Heart left ventricle (tissue), 16 donors: Measurements from ENCODE around the gene LGALS9. TPM values are rescaled to one million over a fixed set of nuclear protein-coding genes. Genes with fewer than 3 reads are reported as not detected.

Source experiments
- ATAC-seq, 4 donors: fragments of 200-7000 bp; cut with Tn5 transposase; one replicate each; pipeline ENCODE4 v1.9.1; 2020 to 2022; ENCODE audit warnings: moderate library complexity in 4 of 4, mild to moderate bottlenecking in 3 of 4, moderate number of reproducible peaks in 1 of 4
- DNase-seq, 5 donors: peaks; one replicate each; pipeline ENCODE4 v3.0.0-alpha.2; 2020
- H3K27ac ChIP-seq, 12 donors: fragments of 200-600 bp; sonication (generic) in 4 of 12; one replicate each; pipeline versions ENCODE4 v1.5.0 to v1.8.0; 2016 to 2022; ENCODE audit warnings: mild to moderate bottlenecking in 2 of 12
- H3K27me3 ChIP-seq, 9 donors: fragments of 200-600 bp; sonication (generic) in 2 of 9; one replicate each; pipeline versions ENCODE4 v1.5.1 to v1.8.0; 2016 to 2022; ENCODE audit warnings: mild to moderate bottlenecking in 3 of 9
- H3K36me3 ChIP-seq, 9 donors: fragments of 200-600 bp; sonication (generic) in 2 of 9; one replicate each; pipeline versions ENCODE4 v1.5.0 to v1.8.0; 2018 to 2022; ENCODE audit warnings: mild to moderate bottlenecking in 2 of 9
- H3K4me1 ChIP-seq, 12 donors: fragments of 200-600 bp; sonication (generic) in 4 of 12; one replicate each; pipeline versions ENCODE4 v1.5.0 to v1.8.0; 2016 to 2022; ENCODE audit warnings: mild to moderate bottlenecking in 3 of 12
- H3K4me3 ChIP-seq, 12 donors: fragments of 200-600 bp; sonication (generic) in 4 of 12; one replicate each; pipeline versions ENCODE4 v1.5.0 to v1.8.0; 2017 to 2022; ENCODE audit warnings: mild to moderate bottlenecking in 9 of 12, moderate library complexity in 4 of 12
- H3K9me3 ChIP-seq, 12 donors: fragments of 200-600 bp; sonication (generic) in 4 of 12; one replicate each; pipeline versions ENCODE4 v1.5.0 to v1.8.0; 2016 to 2022; ENCODE audit warnings: mild to moderate bottlenecking in 1 of 12
- POLR2A ChIP-seq, 2 donors: fragments of 450-650 bp; IDR thresholded peaks; one replicate each; pipeline ENCODE4 v1.6.1; 2017; ENCODE audit warnings: antibody characterized with exemption in 2 of 2, mild to moderate bottlenecking in 2 of 2, moderate library complexity in 2 of 2
- WGBS, 4 donors: extraction: QIAGEN DNeasy Blood & Tissue Kit in 2 of 4; methylation state at CpG; one replicate each; pipeline versions ENCODE4 v1.1.5 to v1.1.7; 2013 to 2018; 5-methylcytosine and 5-hydroxymethylcytosine counted together
- intact Hi-C, 10 donors: fragments of 100-400 bp; cut with DNase I; formaldehyde crosslinking; loops; one replicate each; pipeline versions ENCODE4 v1.11.1 to v1.14.2; 2022
- polyA plus RNA-seq, 2 donors: library from polyadenylated mRNA; stranded (reverse); fragments of 200-250 nt; gene quantifications; one replicate each; pipeline ENCODE4 v1.2.3, GENCODE V29; 2013
- total RNA-seq, 9 donors: library from RNA; depleted of rRNA in 2 of 9; stranded (reverse); fragments of >200 nt in 2 of 9; fragmentation: NEBNext Ultra II Directional in 3 of 9; extraction: Animal tissue kit (Norgen Biotek cat#: 25700) in 3 of 9; gene quantifications; one replicate each; pipeline versions ENCODE4 v1.1.0 to v1.2.4, GENCODE V29; 2016 to 2023
- TF ChIP-seq, protein P1 (sequence below), 12 donors: fragments of 200-600 bp; sonication (generic) in 4 of 12; IDR thresholded peaks; one replicate each; pipeline versions ENCODE4 v1.5.0 to v1.8.0; 2018 to 2022; ENCODE audit warnings: antibody characterized with exemption in 12 of 12, mild to moderate bottlenecking in 5 of 12
- donor health status: ischemic (EF 13 %, LVEDD 7.1; RV severe dilation, severe dysfunction).
- donor health status: healthy with polysubstance abuse.
- donor health status: DM: no; HTN: yes; CAD: no.
- donor health status: DM: no; HTN: no; CAD: no.
- donor health status: ischemic (EF 25% LVEDD 6.9; RV normal size, moderate dysfunction).
- donor health status: ischemic (EF 25% LVEDD 5.7; RV mildly dilated, moderate dysfunction).
- donor health status: healthy.
- donor health status: DM: yes; HTN: yes; CAD: no.
- donor health status: ischemic (EF 35%, LVEDD 5.7; RV mildly dilated, moderate dysfunction).
- donor health status: nonischemic (EF 11% LVEDD 7.7; RV severe dilation, severe dysfunction).
- donor health status: DM: yes; HTN: yes; CAD: no.
- donor health status: PGD.
- donor health status: ischemic (EF 29% LVEDD 5.4; RV normal size, mild dysfunction).
- donor health status: nonischemic (EF 23%, LVEDD 6.1; RV moderate dilation, normal function).

Gene LGALS9
- total and polyA plus RNA-seq, 11 donors = 7.9 to 173 (median 22.1) TPM

DNA sequence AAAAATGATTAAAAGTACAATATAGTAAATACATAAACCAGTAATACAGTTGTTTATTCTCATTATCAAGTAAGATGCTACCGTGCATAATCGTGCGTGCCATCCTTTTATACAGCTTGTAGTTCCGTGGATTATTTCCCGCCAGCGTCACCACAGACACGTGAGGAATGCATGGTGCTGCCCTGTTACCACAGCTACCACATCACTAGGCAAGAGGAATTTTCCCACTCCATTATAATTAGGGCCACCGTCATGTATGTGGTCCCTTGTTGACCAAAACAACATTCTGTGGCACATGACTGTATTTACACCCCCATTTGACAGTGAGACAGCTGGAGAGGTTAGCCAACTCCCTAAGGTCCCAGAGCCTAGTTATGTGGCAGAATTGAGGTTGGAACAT lies 30.5 kb upstream of the LGALS9 start:
- H3K9me3 ChIP-seq = no peaks in the 10 kb centered on the region

DNA sequence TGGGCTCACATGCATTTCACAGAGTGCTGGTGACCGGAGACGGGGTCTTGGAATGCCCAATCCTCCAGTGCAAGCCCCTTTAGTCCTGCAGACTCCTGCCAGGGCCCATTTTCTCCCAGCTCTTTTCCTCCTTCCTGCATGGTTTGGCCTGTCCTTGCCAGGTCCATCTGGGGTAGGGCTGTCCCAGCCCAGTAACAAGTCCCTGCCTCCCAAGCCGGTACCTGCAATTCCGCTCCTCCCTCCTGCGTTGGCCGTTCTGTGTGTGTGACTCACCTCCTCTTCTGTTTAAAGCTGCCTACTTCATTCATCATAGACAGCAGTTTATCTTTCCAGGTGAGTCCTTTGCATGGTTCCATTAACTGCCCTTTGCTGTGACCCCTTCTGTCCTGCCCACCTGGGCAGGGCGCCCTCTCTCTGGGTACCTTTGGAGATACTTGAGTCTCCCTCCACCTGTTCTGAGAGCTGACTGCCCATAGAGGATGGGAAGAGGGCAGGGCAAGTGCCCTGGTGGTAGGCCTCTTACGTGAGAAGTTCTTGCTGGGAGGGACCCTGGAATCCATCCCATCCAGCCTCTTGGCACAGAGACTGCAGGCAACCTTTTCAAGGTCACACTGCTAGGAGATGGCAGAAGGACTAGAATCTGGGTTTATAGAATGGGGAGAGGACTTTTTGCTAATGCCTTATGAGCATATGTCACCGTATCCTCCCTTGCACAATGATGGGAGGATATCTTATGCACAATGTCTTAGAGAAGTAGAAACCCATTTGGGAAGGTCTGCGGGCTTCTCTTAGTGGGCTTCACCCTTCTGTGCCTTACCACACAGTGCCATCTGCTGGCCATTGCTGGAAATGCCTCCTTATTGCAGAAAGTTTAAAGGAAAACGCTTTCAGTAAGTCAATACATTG lies 29.7 kb upstream of the LGALS9 start:
- no peaks in the 10 kb centered on the region for H3K27me3 ChIP-seq
- TF ChIP-seq POLR2A (IDR thresholded peaks at IDR 0.05) = no peak
- TF ChIP-seq, protein P1, sequence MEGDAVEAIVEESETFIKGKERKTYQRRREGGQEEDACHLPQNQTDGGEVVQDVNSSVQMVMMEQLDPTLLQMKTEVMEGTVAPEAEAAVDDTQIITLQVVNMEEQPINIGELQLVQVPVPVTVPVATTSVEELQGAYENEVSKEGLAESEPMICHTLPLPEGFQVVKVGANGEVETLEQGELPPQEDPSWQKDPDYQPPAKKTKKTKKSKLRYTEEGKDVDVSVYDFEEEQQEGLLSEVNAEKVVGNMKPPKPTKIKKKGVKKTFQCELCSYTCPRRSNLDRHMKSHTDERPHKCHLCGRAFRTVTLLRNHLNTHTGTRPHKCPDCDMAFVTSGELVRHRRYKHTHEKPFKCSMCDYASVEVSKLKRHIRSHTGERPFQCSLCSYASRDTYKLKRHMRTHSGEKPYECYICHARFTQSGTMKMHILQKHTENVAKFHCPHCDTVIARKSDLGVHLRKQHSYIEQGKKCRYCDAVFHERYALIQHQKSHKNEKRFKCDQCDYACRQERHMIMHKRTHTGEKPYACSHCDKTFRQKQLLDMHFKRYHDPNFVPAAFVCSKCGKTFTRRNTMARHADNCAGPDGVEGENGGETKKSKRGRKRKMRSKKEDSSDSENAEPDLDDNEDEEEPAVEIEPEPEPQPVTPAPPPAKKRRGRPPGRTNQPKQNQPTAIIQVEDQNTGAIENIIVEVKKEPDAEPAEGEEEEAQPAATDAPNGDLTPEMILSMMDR (IDR thresholded peaks at IDR 0.05) = peak; percentile 91 to 96 (median 94)
- H3K36me3 ChIP-seq = peaks cover 0 to 57% (median 33%) of the 10 kb centered on the region in 9 donors
- no peak overlapping the region for H3K27ac ChIP-seq
- H3K4me1 ChIP-seq = peaks cover 0 to 24% (median 7%) of the 10 kb centered on the region in 12 donors
- 64 to 68% (median 65%) methylated on average over 11 of the region's 11 CpGs for WGBS, 4 donors
- DNase-seq (peak; percentile 72 to 82 (median 79)), ATAC-seq (peak in 3 of 4 donors; percentile 54 to 57 (median 55))
- H3K9me3 ChIP-seq = no peaks in the 10 kb centered on the region
- H3K4me3 ChIP-seq = no peak overlapping the region
- intact Hi-C loops = loop anchor here (1.0 to 10.0 kb wide), 19 partner anchors 41 to 365 kb away; partner anchors contain the start of gene KSR1 (in 4 of the 10)

More for the DNA sequence above, 30.5 kb upstream of the LGALS9 start:
- Histone ChIP-seq H3K4me1 (peaks cover 0 to 24% (median 7%) of the 10 kb centered on the region in 12 donors), H3K27ac (no peak overlapping the region), H3K36me3 (peaks cover 0 to 54% (median 25%) of the 10 kb centered on the region in 9 donors), H3K4me3 (no peak overlapping the region), H3K27me3 (no peaks in the 10 kb centered on the region)
- DNase-seq (no peak), ATAC-seq (no peak)
- TF ChIP-seq, protein P1 (IDR thresholded peaks at IDR 0.05) = no peak
- TF ChIP-seq POLR2A (IDR thresholded peaks at IDR 0.05) = no peak
- WGBS, 4 donors = 89 to 93% (median 91%) methylated on average over 8 of the region's 8 CpGs
- intact Hi-C loops = loop anchor here (1.0 to 10.0 kb wide), 16 partner anchors 40 to 364 kb away; partner anchors contain the start of gene KSR1 (in 3 of the 10)

DNA sequence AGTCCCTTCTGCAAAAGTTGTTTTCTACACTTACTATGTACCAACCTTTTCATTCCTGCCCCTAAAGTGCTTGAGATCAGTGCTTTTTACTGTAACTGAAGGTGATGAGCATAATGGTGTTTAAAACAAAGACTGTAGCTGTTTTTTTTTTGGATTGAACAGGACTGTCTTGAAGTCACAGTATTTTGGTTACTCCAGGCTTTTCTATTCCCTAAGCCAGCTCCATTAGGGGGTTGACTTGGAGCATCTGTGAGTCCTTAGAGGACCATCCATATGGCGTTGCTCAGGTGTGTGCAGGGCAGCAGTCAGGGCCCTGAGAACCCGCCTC lies 29.0 kb upstream of the LGALS9 start:
- 79 to 93% (median 88%) methylated on average over 2 of the region's 2 CpGs for WGBS, 4 donors
- H3K4me3 ChIP-seq = no peak overlapping the region
- no peaks in the 10 kb centered on the region for H3K27me3 ChIP-seq
- H3K36me3 ChIP-seq = peaks cover 0 to 62% (median 39%) of the 10 kb centered on the region in 9 donors
- TF ChIP-seq POLR2A (IDR thresholded peaks at IDR 0.05) = no peak
- TF ChIP-seq, protein P1 (IDR thresholded peaks at IDR 0.05) = peak in 2 of 12 donors; percentile 17 to 20
- H3K27ac ChIP-seq = no peak overlapping the region
- ATAC-seq (no peak), DNase-seq (peak in 1 of 5 donors; percentile 37)
- peaks cover 0 to 18% (median 7%) of the 10 kb centered on the region in 12 donors for H3K4me1 ChIP-seq
- intact Hi-C loops = loop anchor here (1.0 to 10.0 kb wide), 21 partner anchors 41 to 366 kb away; partner anchors contain the start of gene KSR1 (in 4 of the 10)
- no peaks in the 10 kb centered on the region for H3K9me3 ChIP-seq
